ENCODE measurements around the gene GKAP1. TPM values are rescaled to one million over a fixed set of nuclear protein-coding genes. Genes with fewer than 3 reads are reported as not detected.

Gene GKAP1
- total and polyA plus RNA-seq, 2 of the 13 experiments (the other 11 are each of a cell fraction or from before 2014, with no cell fraction given) = 5.6 to 6.1 TPM

GRCh38 chr9:83698976-83699585 lies 118.5 kb downstream of the GKAP1 start (continued):
- TF ChIP-seq ZBTB46 (CRISPR knock-in tag; IDR thresholded peaks at IDR 0.05; ENCODE audit: borderline replicate concordance) = no peak

GRCh38 chr9:83691492-83691891 lies 126.1 kb downstream of the GKAP1 start:
- Histone ChIP-seq H3K27ac (ENCODE audit: extremely low read length, insufficient read depth, low read length) (no peak overlapping the region), H3K36me3 (replicated peaks in 1 of 2; ENCODE audit: control insufficient read depth in 1 of 2, insufficient read depth in 2 of 2, low read length in 2 of 2) (peaks cover 0 to 3% of the 10 kb centered on the region in 2 experiments; a peak in 2 of 5 replicates), H3K9me3 (ENCODE audit: low read length) (no peaks in the 10 kb centered on the region), H3K79me2 (ENCODE audit: insufficient read depth, low read length) (peaks cover 96% of the 10 kb centered on the region), H3K4me3 (replicated peaks in 1 of 3; ENCODE audit: insufficient read depth in 1 of 3, low read depth in 2 of 3, low read length in 3 of 3) (no peak overlapping the region), H3K4me1 (ENCODE audit: insufficient read depth, low read length) (no peaks in the 10 kb centered on the region), H3K9ac (ENCODE audit: insufficient read depth, low read depth, low read length) (no peak overlapping the region), H4K20me1 (ENCODE audit: insufficient read depth, low read length) (peaks cover 80% of the 10 kb centered on the region), H3K27me3 (ENCODE audit: control insufficient read depth in 1 of 2, insufficient read depth in 2 of 2, low read length in 2 of 2) (no peaks in the 10 kb centered on the region), H2AFZ (ENCODE audit: low read length) (no peak overlapping the region), H3K4me2 (ENCODE audit: low read depth, low read length) (no peak overlapping the region)
- DNase-seq (ENCODE audit: low spot score) (no peak), FAIRE-seq (no peak), ATAC-seq (no peak)
- CTCF ChIA-PET (ENCODE audit: low intra/inter-chr PET ratio, low total read pairs) = no interaction called here
- no TSS peak for BruUV-seq (replicated peaks)
- TF ChIP-seq ZNF530 (CRISPR knock-in tag; IDR thresholded peaks at IDR 0.05; ENCODE audit: low read depth) (no peak), ZNF451 (CRISPR knock-in tag; IDR thresholded peaks at IDR 0.05) (no peak)
- in situ Hi-C loops (cut with HindIII; ENCODE audit: extremely low pct_ligation_motif_present, low pct_unique_long_range_greater_than_20kb) (no loop called here), intact Hi-C loops (cut with micrococcal nuclease; ENCODE audit: unreplicated experiment) (no loop called here)
- 91% methylated on average over 3 of the region's 3 CpGs for WGBS (ENCODE audit: low lambda C conversion rate)
- POLR2A ChIA-PET = no interaction called here

Other genes starting within 250 kb of the GKAP1 start
- gene IDNK, start 194.6 kb downstream of the GKAP1 start, total RNA-seq (2016; rRNA removed; fragmentation: Illumina TruSeq; extraction: Trizol) = 4.8 and 6.3 TPM in 2 replicates
- 2.7 and 3.1 TPM in 2 replicates for gene IDNK, start 194.6 kb downstream of the GKAP1 start, polyA plus RNA-seq (2011; rRNA removed)
- 83.8 and 99.6 TPM in 2 replicates for gene UBQLN1, start 109.8 kb downstream of the GKAP1 start, total RNA-seq (2016; rRNA removed; fragmentation: Illumina TruSeq; extraction: Trizol)
- gene UBQLN1, start 109.8 kb downstream of the GKAP1 start, polyA plus RNA-seq (2011; rRNA removed) = 78.1 and 85.7 TPM in 2 replicates
- 4.1 and 4.4 TPM in 2 replicates for gene KIF27, start 103.7 kb upstream of the GKAP1 start, total RNA-seq (2016; rRNA removed; fragmentation: Illumina TruSeq; extraction: Trizol)
- gene KIF27, start 103.7 kb upstream of the GKAP1 start, polyA plus RNA-seq (2011; rRNA removed) = 0.82 and 0.95 TPM in 2 replicates
- 712 and 973 TPM in 2 replicates for gene HNRNPK, start 162.4 kb upstream of the GKAP1 start, total RNA-seq (2016; rRNA removed; fragmentation: Illumina TruSeq; extraction: Trizol)
- gene HNRNPK, start 162.4 kb upstream of the GKAP1 start, polyA plus RNA-seq (2011; rRNA removed) = 315 and 321 TPM in 2 replicates
- 3.7 and 18.4 TPM in 2 replicates for gene RMI1, start 163.0 kb upstream of the GKAP1 start, total RNA-seq (2016; rRNA removed; fragmentation: Illumina TruSeq; extraction: Trizol)
- gene RMI1, start 163.0 kb upstream of the GKAP1 start, polyA plus RNA-seq (2011; rRNA removed) = 0.54 and 0.61 TPM in 2 replicates

All from HepG2 (cell line).